Activated T-cell treated with anti-CD3 and anti-CD28 coated beads for 24 hours (primary cell): ENCODE data around the gene FGF22.

Source experiments
- DNase-seq: peaks from one replicate; pipeline ENCODE4 v3.0.0-alpha.2; 2020; ENCODE audit warnings: low read depth

FGF22 gene

DNA sequence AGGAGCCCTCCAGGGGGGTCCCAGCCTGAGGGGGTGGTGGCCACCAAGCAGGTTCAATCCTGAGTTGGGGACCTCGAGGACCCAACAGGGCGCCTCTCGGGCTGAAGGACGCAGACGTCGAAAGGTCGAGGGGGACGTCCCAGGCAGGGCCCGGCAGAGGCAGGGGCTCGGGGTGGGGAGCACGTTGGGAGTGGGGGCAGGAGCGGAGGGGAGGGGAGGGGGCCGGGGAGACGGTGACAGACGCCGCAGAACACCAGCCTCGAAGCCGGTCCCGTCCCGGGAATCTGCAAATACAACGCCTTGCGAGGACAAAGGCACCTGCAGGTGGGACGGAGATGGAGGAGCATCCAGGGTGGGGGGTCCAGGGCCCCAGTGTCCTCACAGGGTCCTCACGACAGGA lies 4.1 kb downstream of the FGF22 start:
- DNase-seq = no peak

DNA sequence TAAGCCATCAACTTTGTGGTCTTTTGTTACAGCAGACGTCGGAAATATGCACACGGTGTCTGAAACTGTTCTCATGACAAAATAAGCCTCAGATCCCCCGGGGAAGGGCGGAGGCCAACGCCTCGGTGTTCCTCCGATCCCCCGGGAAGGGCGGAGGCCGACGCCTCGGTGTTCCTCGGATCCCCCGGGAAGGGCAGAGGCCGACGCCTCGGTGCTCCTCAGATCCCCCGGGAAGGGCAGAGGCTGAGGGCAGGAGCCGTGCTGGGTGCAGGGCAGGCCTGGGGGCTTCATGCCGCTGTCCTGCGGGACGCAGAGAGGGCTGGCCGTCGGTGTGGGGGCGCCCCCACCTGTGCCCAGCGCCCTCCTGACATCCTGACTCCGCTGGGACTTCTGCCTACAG lies 4.7 kb downstream of the FGF22 start:
- no peak for DNase-seq

DNA sequence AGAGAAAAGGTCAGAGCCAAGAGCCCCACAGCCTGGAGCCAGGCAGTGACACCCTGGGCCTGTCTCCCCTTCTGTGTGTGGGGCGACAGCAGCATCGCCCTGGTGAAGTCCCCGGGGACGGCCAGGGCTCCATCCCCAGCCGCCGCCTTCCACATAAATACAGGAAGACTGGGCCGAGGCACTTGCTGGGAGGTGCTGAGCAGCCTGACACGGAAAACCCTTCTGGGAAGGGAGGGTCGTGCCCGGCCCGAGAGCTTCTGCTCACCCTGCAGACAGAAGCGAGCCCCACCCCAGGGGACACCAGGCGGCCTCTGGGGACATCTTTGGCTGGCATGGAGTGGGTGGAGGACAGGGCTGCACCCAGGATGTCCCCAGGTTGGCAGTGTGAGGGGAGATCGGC lies 5.1 kb downstream of the FGF22 start:
- no peak for DNase-seq

DNA sequence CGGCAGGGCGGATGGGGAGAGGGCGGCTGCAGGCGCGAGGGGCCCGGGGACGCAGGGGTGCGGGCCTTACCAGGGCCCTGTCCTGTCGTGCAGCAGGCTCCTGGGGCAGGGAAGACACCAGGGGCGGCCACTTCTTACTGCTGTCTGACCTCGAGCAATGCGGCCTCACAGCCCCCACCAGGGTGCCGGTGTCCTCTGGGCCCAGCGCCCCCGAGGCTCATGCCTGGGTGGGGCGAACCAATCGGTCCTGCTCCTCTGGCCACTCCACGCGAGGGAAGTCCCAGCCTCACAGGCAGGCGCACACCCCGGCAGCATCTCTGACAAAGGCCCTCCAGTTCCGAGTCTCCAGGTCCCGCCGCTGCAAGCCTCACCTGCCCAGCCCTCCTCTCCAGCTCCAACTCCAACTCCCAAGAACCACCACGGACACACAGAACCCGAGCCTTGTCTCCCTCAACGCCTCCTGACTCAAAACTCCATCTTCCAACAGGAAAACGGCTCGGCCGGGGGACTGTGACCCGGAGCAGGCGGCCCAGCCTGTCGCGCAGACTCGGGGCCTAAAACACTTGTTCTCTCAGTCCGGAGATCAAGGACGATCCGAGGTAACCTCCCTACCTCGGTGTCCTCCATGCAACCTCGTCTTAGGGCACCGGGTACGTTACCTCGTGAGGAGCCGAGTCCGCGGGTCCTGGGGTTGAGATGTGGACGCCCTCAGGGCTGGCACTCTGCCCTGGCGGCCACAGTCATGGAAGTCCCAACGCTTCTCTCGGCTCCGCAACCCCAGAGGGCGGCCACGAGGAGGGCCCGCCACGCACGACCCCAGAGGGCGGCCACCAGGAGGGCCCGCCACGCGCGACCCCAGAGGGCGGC lies 6.5 kb downstream of the FGF22 start:
- DNase-seq = no peak

DNA sequence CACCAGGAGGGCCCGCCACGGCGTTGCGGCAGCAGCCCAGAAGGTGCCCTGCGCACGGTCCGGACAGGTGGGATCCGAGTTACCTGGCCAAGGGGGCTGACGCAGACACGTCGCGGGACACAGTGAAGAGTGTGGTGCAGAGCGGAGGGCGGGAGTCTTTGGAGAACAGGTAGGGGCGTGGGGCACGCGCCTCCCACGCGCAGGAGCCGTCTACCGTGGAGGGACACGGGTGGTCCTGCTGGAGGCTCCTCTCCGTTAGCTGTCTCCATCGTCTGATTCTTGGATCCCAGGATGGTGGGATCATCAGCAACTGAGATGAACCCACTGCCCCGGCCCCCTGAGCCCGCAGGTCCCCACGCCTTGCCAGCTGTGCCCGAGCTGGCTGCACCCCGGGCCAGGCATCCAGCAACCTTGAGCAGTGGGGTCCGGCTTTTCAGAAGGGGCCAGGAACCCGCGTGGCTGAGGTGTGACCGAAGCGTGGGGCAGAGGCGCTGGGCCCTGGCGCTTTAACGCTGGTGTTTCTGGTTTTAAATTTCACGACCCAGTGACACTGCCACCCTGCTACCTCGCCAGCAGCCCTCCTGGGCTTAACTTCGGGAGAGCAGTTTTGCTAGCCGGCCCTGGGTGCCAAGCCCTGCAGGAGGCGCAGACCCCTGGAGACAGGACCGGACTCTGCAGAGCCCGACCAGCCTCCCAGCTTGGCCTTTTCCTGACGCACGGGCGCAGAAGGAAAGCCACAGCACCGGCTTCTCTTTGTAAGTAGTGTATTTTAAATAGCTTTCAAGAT lies 7.3 kb downstream of the FGF22 start:
- DNase-seq = no peak

DNA sequence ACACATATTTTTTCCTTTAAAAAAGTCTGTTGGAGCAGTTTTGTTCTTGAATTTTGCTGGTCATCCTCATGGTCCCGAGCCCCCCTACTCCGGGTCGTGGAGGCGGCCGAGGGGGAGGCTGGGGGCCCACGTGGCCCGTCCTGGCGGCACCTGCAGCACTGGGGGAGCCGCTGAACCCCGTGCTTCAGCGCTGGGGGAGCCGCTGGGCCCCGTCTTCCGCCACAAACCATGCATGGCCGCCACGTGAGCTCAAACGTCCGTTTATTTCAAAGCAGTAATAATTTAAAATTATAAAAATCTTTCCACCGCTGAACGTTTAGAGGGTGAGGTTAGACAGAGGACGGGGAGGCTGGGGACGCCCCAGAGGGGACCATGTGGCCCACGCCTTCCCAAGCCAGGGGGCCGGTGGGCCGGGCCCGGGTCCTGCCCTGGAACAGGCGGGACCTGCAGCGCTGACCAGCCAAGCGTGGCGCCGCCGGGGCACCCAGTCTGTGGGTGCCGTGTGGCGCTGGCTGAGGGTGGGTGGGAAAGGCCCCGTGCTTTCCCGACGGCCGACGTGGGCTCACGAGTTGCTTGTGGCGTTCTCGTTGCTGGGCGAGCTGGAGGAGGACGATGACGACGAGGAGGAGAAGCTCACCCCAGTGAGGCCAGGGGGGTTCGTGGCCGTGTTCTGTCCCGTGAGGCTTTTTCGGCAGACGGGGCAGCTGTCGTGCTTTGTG lies 8.0 kb downstream of the FGF22 start:
- no peak for DNase-seq

DNA sequence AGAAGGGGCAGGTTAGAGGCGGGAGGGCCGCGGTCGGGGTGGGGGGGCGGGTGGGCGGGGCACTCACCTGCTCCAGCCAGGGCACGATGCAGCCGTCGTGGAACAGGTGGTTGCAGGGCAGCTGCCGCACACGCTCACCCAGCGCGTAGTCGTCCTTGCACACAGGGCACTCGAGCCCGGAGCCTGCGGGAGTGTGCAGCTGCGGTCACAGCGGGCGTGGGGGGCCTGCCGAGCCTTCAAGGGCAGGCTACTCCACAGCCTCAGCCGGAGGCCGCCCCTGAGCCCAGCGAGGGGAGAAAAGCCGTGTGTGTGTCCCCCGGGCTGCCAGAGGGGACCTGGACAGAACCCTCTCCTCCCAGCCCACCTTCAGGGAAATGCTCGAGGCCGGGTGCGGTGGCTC lies 8.6 kb downstream of the FGF22 start:
- no peak for DNase-seq

DNA sequence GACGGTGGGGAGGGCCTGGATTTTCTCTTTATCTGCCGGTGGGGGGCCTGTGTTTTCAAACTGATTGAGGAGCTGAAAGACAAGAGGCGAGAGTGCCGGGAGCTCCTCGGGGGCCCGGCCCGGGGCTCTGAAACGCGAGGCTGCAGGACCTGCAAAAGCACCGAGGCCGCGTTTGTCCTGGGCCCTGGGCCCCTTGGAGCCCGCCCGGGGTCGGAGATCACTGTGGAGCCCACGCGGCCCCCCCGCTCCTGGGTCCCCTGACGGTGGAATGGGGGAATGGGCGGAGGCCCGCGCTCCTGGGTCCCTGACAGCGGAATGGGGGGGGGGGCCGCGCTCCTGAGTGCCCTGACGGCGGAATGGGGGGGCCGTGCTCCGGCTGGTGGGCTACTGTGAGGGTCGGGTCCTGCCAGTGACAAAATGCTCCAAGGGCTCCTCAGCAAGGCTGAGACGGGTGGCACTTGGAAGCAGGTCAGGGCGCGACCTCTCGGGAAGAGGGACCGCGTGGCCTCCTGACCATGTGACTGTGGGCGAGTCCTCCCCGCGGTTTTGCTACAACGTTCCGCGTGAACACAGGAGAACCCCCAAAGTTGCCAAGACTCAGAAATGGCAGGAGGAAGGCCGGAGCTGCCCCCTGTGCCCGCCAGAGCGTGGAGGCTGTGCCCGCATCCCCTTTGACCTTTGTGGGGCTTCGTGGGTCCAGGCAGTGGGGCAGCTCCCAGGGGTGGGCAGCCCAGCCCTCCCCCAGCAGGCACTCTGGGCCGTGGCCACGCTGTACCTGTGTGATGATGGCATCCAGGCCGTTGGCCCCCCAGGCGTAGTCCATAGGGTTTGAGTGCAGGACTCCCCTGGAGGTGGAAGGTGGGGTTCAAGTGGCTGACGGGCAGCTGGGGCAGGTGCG lies 9.5 kb downstream of the FGF22 start:
- no peak for DNase-seq

DNA sequence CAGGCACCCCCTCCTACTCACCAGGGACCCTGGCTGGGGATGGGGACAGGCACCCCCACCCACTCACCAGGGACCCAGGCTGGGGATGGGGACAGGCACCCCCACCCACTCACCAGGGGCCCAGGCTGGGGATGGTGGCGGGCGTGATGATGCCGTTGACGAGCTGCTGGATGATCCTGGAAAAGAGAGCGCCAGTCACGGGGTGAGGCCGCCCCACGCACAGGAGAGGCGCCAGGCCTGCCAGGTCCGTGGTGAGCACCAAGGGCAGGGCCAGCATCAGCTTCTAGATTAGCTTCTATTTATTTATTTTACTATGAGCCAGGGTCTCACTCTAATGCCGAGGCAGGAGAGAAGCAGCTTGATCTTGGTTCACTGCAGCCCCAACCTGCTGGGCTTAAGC lies 10.4 kb downstream of the FGF22 start:
- DNase-seq = no peak

DNA sequence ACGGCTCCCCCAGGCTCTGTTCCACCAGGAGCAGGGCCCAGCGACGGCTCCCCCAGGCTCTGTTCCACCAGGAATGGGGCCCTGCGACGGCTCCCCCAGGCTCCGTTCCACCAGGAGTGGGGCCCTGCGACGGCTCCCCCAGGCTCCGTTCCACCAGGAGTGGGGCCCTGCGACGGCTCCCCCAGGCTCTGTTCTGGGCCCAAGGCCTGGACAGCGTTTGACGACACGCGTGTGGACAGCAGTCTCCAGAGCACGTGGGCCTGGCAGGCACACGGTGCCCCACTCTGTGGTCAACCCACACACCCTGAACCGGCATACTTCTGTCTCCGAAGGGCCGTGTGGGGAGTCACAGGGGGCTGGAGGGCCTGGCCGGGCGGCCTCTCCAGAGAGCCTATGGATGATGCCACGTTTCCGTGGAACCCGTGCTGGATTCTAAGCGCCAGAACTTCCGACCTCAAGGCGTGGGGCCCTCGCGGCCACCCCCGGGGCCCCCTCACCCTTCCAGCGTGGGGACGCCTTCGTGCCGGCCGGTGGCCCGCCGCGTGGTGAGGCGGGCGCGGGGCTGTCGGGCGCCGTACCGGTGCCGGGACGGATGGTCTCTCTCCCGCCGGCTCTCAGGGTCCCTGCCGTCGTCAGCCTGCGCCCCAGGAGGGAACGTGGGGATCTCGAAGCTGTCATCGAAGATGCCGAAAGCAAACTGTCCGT lies 11.6 kb downstream of the FGF22 start:
- no peak for DNase-seq

DNA sequence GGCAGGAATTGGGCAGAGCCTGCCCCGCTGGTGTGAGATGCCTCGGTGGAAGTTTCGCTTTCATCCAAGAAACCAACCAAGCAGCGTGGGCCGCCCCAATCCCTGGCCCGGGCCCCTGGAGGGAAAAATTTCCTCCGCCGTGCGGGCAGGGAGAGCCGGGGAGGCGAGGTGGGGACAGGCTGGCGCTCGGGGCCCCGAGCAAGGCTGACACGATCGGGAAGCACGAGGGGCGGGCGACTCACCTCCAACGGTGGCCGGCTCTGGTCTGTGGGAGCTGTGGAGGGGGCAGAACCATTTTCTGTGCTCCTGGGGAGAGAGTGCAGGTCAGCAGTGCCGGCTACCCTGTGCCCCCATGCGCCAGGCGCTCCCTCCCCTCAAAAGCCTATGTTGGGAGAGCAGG lies 12.3 kb downstream of the FGF22 start:
- DNase-seq = no peak

DNA sequence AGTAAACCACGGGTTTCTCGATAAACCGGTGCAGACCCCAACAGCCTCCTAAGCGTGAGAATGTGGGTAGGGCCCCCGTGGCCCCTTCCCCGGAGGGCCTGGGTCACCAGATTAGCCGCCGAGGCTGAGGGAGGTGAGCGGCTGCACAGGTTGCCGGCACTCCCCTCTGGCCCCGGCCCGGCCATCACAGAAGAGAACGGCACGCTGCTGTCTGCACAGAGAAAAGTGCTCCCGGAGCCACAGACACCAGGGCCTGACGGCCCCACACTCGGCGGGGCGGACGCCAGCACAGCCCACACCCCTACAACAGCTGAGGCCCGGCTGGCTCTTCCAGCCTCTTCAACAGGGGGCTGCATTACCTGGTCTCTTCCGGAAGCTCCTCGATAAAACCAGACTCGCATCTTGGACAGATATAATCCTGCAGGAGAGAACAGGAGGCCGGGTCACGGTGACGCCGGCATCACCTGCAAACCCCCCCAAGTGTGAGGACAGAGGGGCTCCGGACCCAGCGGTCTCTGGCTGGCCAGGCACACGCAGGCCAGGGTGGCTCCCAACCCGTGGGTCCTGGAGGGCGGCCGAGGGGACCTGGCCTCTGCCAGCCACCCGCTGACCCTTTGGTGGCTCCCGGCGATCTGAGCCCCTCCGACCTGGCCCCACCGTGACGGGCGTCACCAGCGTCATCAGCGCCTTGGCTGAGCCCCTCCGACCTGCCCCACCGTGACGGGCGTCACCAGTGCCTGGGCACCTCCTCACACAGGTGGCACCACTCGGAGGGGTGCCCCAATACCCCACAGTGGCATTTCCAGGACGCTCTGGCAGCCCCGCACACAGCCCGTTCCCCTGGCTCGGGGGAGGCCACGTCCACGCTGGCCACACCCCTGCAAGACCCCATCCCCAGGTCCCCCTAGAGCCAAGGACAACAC lies 13.0 kb downstream of the FGF22 start:
- DNase-seq = no peak

DNA sequence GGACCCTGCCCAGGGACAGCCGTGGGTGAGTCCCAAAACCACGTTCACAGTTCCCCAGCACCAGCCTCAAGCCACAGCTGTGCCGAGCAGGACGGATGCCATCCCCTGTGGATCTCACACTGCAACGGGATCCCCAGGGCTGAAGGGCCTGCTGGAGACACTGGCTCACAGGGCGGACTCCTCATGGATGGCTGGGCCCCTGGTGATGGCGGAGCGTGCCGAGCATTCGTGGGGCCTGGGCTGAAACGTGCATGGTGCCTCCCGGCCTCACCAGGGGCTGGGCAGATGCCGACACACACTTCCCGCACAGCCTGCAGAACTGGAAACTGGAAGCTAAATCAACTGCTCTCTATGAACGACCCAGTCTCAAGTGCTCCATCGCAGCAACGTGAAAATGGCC lies 13.7 kb downstream of the FGF22 start:
- DNase-seq = no peak

DNA sequence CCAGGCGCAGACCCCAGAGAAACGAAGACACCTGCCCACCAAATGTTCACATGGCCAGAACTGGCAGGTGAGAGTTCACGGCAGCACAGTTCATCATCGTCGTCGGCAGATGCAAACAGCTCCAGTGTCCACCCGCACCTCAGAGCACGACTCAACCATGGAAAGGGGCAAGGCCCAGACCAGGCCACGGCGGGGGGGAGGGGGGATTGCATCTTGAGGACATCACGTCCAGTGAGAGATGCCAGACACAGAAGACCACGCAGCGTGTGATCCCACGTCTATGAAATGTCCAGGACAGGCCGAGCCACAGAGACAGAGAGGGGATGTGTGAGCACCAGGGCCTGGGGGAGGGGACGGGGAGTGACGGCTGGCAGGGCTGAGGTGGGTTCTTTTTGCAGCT lies 16.0 kb downstream of the FGF22 start:
- no peak for DNase-seq

DNA sequence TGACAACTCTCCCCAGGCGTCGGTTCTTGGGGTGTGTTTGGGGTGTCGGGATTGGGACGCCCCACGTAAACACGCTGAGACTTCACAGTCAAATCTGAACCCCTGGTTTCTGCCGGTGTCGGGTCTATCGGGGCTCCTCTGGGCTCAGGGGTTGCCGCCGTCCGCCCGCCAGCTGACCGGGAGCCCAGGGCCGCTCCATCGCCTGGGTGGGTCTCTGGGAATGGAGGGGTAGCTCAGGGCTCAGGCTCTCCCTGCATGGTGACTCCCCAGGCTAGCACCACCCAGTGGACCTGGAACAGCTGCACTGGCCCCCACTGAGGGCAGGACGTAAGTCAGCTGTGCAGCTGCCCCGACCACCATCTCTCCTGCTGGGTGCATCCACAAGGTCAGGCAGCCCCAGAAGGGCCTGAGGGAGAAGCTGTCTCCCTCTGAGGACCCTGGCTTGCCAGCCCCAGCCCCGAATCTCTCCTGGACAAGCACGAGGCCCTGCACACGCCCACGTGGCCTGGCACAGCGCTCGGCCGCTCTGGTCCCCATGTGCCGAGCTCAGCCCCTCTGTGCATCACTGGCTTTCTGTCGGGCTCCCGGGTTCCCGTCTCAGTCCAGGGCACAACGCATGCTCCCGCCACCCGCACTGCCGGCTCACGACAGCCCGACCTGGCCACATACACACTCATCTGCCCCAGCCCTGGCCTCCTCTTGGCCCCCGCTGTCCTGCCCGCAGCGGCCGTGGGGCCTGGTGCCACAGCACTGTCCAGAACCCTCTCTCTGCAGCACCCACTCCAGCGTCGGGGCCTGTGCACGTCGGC lies 17.3 kb downstream of the FGF22 start:
- DNase-seq = no peak

DNA sequence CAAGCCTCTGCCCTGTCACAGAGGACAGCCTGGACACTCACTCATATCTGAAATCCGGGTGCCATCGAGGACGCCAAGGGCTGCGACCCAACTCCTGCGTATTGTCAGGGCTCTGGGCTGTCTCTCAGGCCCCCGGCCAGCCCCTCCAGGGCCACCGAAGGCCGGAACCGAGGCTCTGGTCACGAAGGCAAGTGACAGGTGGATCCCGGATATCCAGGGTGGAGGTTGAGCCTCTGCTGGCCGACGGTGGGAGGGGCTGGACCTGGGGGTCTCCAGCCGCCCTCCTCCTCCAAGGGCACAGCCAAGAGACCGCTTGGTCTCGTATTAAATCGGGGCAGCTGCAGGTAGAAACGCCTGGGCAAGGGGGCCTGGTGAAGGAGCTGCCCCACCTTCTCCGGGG lies 17.9 kb downstream of the FGF22 start:
- no peak for DNase-seq

DNA sequence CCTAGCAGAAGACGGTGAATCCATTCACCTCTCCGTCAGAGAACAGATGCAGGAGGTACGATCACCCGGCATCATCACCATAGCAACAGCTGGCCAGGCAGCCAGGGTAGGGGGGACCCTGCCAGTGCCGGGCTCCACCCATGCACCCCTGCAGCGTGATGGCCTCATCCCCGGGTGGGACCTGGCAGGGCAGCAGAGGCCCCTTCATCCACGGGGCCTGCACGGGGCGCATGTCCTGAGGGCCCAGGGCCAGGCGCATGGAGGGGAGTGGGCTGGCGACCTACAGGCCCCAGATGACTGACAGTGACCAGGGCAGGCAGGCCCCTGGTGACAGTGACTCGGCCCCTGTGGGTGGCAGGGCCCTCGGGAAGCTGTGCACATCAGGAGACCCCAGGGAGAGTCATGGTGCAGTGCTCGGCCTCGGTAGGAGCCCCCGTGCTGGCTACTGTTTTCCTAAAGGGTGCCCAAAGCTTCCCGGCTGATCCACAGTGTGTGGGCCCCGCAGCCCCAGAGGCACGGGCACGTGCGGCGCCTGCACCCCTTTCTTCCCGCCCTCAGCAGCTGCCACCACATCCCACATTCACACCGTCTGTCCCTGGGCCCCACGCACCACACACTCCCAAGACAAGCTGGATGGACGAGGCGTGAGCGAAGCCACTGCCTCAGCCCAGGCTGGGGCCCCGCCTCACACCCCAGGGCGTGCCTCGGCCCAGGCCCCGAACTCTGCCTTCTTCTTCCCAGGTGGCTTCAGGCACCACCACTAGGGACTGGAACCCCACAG lies 18.6 kb downstream of the FGF22 start:
- DNase-seq = no peak
